GM20000 (cell line): Measurements from ENCODE around the gene P4HA3.

ENCODE experiments used
- DNase-seq: peaks from one replicate; pipeline ENCODE4 v3.0.0; 2012; ENCODE audit warnings: low spot score
- TF ChIP-seq, protein P1 (sequence below): IDR thresholded peaks from 2 replicates; pipeline ENCODE4 v1.5.1; 2012; ENCODE audit warnings: mild to moderate bottlenecking, control low read depth; ENCODE audit errors: extremely low read depth, missing control alignments

The P4HA3 gene

GRCh38 chr11:74325649-74326645 lies 14.5 kb upstream of the P4HA3 start:
- DNase-seq, result no peak
- TF ChIP-seq, protein P1, sequence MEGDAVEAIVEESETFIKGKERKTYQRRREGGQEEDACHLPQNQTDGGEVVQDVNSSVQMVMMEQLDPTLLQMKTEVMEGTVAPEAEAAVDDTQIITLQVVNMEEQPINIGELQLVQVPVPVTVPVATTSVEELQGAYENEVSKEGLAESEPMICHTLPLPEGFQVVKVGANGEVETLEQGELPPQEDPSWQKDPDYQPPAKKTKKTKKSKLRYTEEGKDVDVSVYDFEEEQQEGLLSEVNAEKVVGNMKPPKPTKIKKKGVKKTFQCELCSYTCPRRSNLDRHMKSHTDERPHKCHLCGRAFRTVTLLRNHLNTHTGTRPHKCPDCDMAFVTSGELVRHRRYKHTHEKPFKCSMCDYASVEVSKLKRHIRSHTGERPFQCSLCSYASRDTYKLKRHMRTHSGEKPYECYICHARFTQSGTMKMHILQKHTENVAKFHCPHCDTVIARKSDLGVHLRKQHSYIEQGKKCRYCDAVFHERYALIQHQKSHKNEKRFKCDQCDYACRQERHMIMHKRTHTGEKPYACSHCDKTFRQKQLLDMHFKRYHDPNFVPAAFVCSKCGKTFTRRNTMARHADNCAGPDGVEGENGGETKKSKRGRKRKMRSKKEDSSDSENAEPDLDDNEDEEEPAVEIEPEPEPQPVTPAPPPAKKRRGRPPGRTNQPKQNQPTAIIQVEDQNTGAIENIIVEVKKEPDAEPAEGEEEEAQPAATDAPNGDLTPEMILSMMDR, result no peak

GRCh38 chr11:74322667-74323066 lies 11.2 kb upstream of the P4HA3 start:
- TF ChIP-seq, protein P1, result no peak
- DNase-seq, result no peak

DNA sequence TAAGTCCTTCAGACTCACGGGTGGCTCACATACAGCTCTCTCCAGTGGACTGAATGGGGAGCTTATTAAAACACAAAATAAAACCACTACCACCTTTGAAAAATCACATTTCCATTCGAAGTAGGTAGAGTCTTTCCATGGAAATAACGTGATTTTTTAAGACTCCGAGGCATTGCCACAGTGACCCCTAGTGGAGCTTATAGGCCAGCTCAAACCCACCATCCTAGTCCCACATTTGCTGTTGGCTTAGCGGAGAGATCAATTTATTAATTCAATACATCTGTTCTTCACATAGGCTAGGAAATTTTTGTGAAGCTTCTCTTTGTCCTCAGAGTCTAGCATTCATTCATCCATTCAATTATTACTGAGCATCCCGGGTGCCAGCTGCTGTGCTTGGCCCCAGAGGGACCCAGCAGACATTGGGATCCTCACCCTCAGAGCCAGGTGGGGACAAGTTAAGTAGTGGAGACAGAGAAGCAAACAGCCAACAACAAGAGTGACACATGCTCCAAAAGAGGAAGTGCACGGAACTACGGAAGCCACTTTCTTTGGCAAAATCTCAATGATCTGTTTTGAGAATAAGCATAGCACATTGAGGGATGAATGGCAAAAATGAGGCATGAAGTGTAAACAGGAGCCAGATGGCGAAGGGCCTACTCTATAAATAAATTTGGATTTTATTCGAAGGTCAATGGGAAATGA lies 10.2 kb upstream of the P4HA3 start:
- DNase-seq, result peak; percentile 52
- TF ChIP-seq, protein P1, result peak; percentile 45

DNA sequence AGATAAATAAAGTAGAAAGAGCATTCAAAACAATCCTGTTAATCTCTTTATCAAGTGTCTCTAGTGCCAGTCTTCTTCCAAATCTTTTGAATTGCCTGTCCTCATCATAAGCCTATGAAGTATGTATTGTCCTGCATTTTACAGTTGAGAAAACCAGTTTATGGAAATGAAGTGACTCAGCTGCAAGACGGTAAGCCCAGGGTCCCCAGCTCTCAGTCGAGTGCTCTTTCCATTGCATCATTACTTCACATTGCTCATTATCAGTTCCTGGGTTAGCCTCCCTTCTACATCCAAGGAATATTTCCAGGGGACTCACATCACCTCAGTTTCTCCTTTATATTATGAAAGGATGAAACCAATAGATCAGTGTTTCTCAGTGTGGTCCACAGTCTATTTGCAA lies 9.1 kb upstream of the P4HA3 start:
- TF ChIP-seq, protein P1, result no peak
- no peak for DNase-seq

- no peak for DNase-seq
- TF ChIP-seq, protein P1, result no peak
These were observed 7.8 kb upstream of the P4HA3 start for GRCh38 chr11:74319139-74319816.

DNA sequence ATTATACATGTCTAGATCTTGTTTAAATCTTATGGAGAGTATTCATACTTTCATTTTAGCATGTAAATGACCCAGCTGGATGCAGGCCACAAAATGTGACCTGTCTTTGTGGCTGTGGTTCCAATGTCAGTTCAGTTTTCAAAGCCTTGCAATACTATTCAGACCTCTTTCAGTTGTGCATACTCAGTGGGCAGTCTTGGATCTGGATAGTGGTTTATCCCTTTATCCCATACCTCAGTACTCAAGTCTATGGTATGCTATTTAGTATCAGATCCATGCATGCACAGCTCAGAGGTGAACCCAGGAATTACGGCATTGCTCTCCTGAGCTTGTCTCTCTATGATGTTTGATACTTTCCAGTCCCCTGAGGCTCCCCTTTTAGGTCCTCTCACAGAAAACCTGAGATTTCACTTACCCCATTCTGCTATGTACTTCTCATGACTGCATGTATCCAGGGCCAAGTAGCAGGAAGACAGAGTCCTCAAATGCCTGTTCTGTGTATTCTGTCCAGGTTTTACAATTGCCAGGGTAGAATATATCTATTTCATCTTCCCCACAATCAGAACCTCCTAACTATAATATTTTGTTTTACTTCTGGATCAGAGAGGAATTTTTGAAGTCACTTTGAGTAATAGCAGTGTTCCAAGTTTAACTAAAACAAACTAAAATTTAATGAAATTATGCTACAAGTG lies 6.9 kb upstream of the P4HA3 start:
- DNase-seq, result no peak
- TF ChIP-seq, protein P1, result no peak
